ENCODE results near the gene MLH1.

MLH1 gene

GRCh38 chr3:36988356-36988755 is 5.0 kb upstream of the MLH1 start:
- no peak for DNase-seq

GRCh38 chr3:36989005-36989404 is 4.3 kb upstream of the MLH1 start:
- no peak for DNase-seq

- no peak for DNase-seq
Measured at GRCh38 chr3:36989568-36989967, 3.8 kb upstream of the MLH1 start.

GRCh38 chr3:36991147-36991546 is 2.2 kb upstream of the MLH1 start:
- no peak for DNase-seq

GRCh38 chr3:36991923-36992805 is 1.2 kb upstream of the MLH1 start:
- DNase-seq: no peak

- DNase-seq: no peak
Measured at GRCh38 chr3:36992806-36993325, 452 bp upstream of the MLH1 start, which contains the start of gene EPM2AIP1. TSS of gene EPM2AIP1 (minus strand) at chr3:36993131. CDS start at chr3:36993077, 54 bp downstream.

GRCh38 chr3:37014620-37015019 is 21.3 kb downstream of the MLH1 start:
- no peak for DNase-seq

- no peak for DNase-seq
Measured at GRCh38 chr3:37015642-37016041, 22.3 kb downstream of the MLH1 start.

GRCh38 chr3:37016903-37017302 is 23.6 kb downstream of the MLH1 start:
- DNase-seq: no peak

- no peak for DNase-seq
Measured at GRCh38 chr3:37017683-37018082, 24.4 kb downstream of the MLH1 start.

- DNase-seq: no peak
Measured at GRCh38 chr3:37024092-37024491, 30.8 kb downstream of the MLH1 start.

GRCh38 chr3:37024820-37025405 is 31.6 kb downstream of the MLH1 start:
- no peak for DNase-seq

GRCh38 chr3:37025561-37026335 is 32.4 kb downstream of the MLH1 start:
- DNase-seq: no peak

GRCh38 chr3:37026851-37027250 is 33.5 kb downstream of the MLH1 start:
- DNase-seq: no peak

- peak; percentile 1 for DNase-seq
Measured at GRCh38 chr3:37028329-37028728, 35.0 kb downstream of the MLH1 start.

- no peak for DNase-seq
Measured at GRCh38 chr3:37029111-37029510, 35.8 kb downstream of the MLH1 start.

GRCh38 chr3:37029516-37030163 is 36.3 kb downstream of the MLH1 start:
- no peak for DNase-seq

- no peak for DNase-seq
Measured at GRCh38 chr3:37030588-37030987, 37.3 kb downstream of the MLH1 start.

GRCh38 chr3:37031096-37031682 is 37.9 kb downstream of the MLH1 start:
- no peak for DNase-seq

- DNase-seq: no peak
Measured at GRCh38 chr3:37032961-37033360, 39.6 kb downstream of the MLH1 start.

- DNase-seq: no peak
Measured at GRCh38 chr3:37037352-37037751, 44.0 kb downstream of the MLH1 start.

- DNase-seq: no peak
Measured at GRCh38 chr3:37039161-37039846, 46.0 kb downstream of the MLH1 start.
